GM12878 (cell line): ENCODE data around the gene HMGB4. TPM values are rescaled to one million over a fixed set of nuclear protein-coding genes. Genes with fewer than 3 reads are reported as not detected.

ENCODE experiments used
- ATAC-seq: fragments of 200-7000 bp; cut with Tn5 transposase; 3 replicates; pipeline ENCODE4 v1.9.1; 2020; ENCODE audit warnings: mild to moderate bottlenecking, moderate library complexity
- BruUV-seq: library from RNA; stranded (reverse); fragments of 400-500 nt; replicated peaks from 2 replicates; lab custom pipeline; 2021; lab: Mats Ljungman, UMichigan
- CTCF ChIA-PET: fragments of 300-600 bp; sonication (Branson Sonifier 250); formaldehyde crosslinking; extraction: SDS; loops from one replicate; lab custom pipeline; 2021; ENCODE audit warnings: inconsistent platforms; lab: Yijun Ruan, JAX
- POLR2A ChIA-PET: fragments of 350-600 bp; formaldehyde crosslinking; extraction: SDS; loops from one replicate; lab custom pipeline; 2021; ENCODE audit warnings: inconsistent platforms; lab: Charles Lee
- RAD21 ChIA-PET: fragments of 300-600 bp; sonication (Branson Sonifier 250); formaldehyde crosslinking; loops from one replicate; lab custom pipeline; 2023; ENCODE audit warnings: antibody characterized with exemption; ENCODE audit not compliant: unreplicated experiment; lab: Charles Lee
- SMC1A ChIA-PET: fragments of 300-600 bp; sonication (Branson Sonifier 250); formaldehyde crosslinking; loops from one replicate; lab custom pipeline; 2023; ENCODE audit not compliant: unreplicated experiment, uncharacterized antibody; lab: Charles Lee
- DNase-seq: peaks from one replicate; pipeline ENCODE4 v3.0.0-alpha.2; 2011; ENCODE audit warnings: low read depth, low spot score
- FAIRE-seq: peaks from 3 replicates; lab custom pipeline; 2011; peaks lifted over from hg19 to GRCh38; lab: Jason Lieb, UNC
- H2AFZ ChIP-seq: 2 replicates; pipeline ENCODE4 v1.6.0; 2011; ENCODE audit warnings: low read depth, low read length, control low read depth; ENCODE audit not compliant: control insufficient read depth
- H3K27ac ChIP-seq: 2 replicates; pipeline ENCODE4 v1.5.1; 2011; ENCODE audit warnings: control low read depth; ENCODE audit not compliant: control insufficient read depth, insufficient read depth
- H3K27me3 ChIP-seq, 2 experiments: replicated peaks in 1 of 2; 2 replicates each; pipeline versions ENCODE4 v1.6.0 to v1.6.1; 2011; ENCODE audit warnings: low read length in 1 of 2; ENCODE audit not compliant: control insufficient read depth in 2 of 2, insufficient read depth in 2 of 2
- H3K36me3 ChIP-seq, 2 experiments: 2 replicates each; pipeline ENCODE4 v1.5.1; 2011; ENCODE audit warnings: low read length in 1 of 2; ENCODE audit not compliant: control insufficient read depth in 2 of 2, insufficient read depth in 2 of 2
- H3K4me1 ChIP-seq: 2 replicates; pipeline ENCODE4 v1.6.1; 2011; ENCODE audit warnings: mild to moderate bottlenecking, low read length, moderate library complexity, mixed read lengths; ENCODE audit not compliant: control insufficient read depth, insufficient read depth
- H3K4me2 ChIP-seq: 2 replicates; pipeline ENCODE4 v1.6.0; 2011; ENCODE audit warnings: control low read depth; ENCODE audit not compliant: control insufficient read depth, insufficient read depth
- H3K4me3 ChIP-seq: fragments of 200-600 bp; sonication (generic); 2 replicates; pipeline ENCODE4 v1.5.1; 2016
- H3K79me2 ChIP-seq: 2 replicates; pipeline ENCODE4 v1.6.0; 2011; ENCODE audit warnings: low read length; ENCODE audit not compliant: control insufficient read depth, insufficient read depth
- H3K9ac ChIP-seq: 2 replicates; pipeline ENCODE4 v1.8.0; 2011; ENCODE audit warnings: low read length, control low read depth, mixed read lengths; ENCODE audit not compliant: control insufficient read depth, insufficient read depth
- H3K9me3 ChIP-seq: replicated peaks from 3 replicates; pipeline ENCODE4 v1.5.1; 2011; ENCODE audit warnings: mild to moderate bottlenecking, low read length; ENCODE audit not compliant: control insufficient read depth, insufficient read depth
- H4K20me1 ChIP-seq: 2 replicates; pipeline ENCODE4 v1.6.0; 2011; ENCODE audit not compliant: control insufficient read depth, insufficient read depth
- BRCA1 ChIP-seq: IDR thresholded peaks from 2 replicates; pipeline ENCODE4 v1.6.1; 2011; ENCODE audit warnings: low read depth, low read length, improper control_type of control experiment
- CREM ChIP-seq: IDR thresholded peaks from 2 replicates; pipeline ENCODE4 v1.6.1; 2014; ENCODE audit warnings: antibody characterized with exemption, low read depth
- E2F4 ChIP-seq: IDR thresholded peaks from 2 replicates; pipeline ENCODE4 v1.6.1; 2012; ENCODE audit warnings: low read depth, low read length, improper control_type of control experiment
- ELK1 ChIP-seq: IDR thresholded peaks from 2 replicates; pipeline ENCODE4 v1.6.1; 2012; ENCODE audit warnings: low read depth, low read length, improper control_type of control experiment
- FOXM1 ChIP-seq: IDR thresholded peaks from 2 replicates; pipeline ENCODE4 v1.6.1; 2012; ENCODE audit warnings: low read depth, mild to moderate bottlenecking, inconsistent platforms, low read length, moderate library complexity
- HDGF ChIP-seq: fragments of 450-650 bp; IDR thresholded peaks from 2 replicates; pipeline ENCODE4 v1.6.1; 2016; ENCODE audit warnings: antibody characterized with exemption
- IRF5 ChIP-seq: fragments of 450-650 bp; IDR thresholded peaks from 2 replicates; pipeline ENCODE4 v1.6.1; 2017; ENCODE audit warnings: borderline replicate concordance
- NFXL1 ChIP-seq: fragments of 450-650 bp; IDR thresholded peaks from 2 replicates; pipeline ENCODE4 v1.6.1; 2017; ENCODE audit warnings: antibody characterized with exemption, mild to moderate bottlenecking, borderline replicate concordance
- PAX8 ChIP-seq: fragments of 450-650 bp; IDR thresholded peaks from 2 replicates; pipeline ENCODE4 v1.6.1; 2017; ENCODE audit warnings: mild to moderate bottlenecking, moderate library complexity
- RELB ChIP-seq: fragments of 450-650 bp; IDR thresholded peaks from 2 replicates; pipeline ENCODE4 v1.6.1; 2017; ENCODE audit warnings: low read depth, mild to moderate bottlenecking, moderate library complexity
- SMC3 ChIP-seq: IDR thresholded peaks from 2 replicates; pipeline ENCODE4 v1.6.1; 2011; ENCODE audit warnings: low read length, improper control_type of control experiment, borderline replicate concordance
- USF1 ChIP-seq: IDR thresholded peaks from 2 replicates; pipeline ENCODE4 v1.6.1; 2011; ENCODE audit warnings: borderline replicate concordance, low read depth, mild to moderate bottlenecking, moderate library complexity, mixed read lengths, low read length; ENCODE audit not compliant: insufficient read depth; ENCODE audit errors: extremely low read length
- ZNF622 ChIP-seq: fragments of 450-650 bp; IDR thresholded peaks from 2 replicates; pipeline ENCODE4 v1.6.1; 2017; ENCODE audit warnings: mild to moderate bottlenecking, inconsistent platforms
- WGBS: methylation state at CpG from one replicate; pipeline ENCODE4 v1.1.6; 2016; ENCODE audit warnings: low lambda C conversion rate; ENCODE audit not compliant: insufficient replicate concordance, insufficient coverage; ENCODE audit errors: missing lambda C conversion rate; 5-methylcytosine and 5-hydroxymethylcytosine counted together
- in situ Hi-C: fragments of 300-500 bp; cut with MboI; formaldehyde crosslinking; loops from 9 replicates; pipeline ENCODE4 v1.14.3; 2018; ENCODE audit warnings: mixed read lengths
- intact Hi-C: fragments of 100-400 bp; cut with micrococcal nuclease; formaldehyde crosslinking; loops from one replicate; pipeline ENCODE4 v1.14.2; 2022; ENCODE audit not compliant: unreplicated experiment
- polyA plus RNA-seq, 11 experiments: library from polyadenylated mRNA; depleted of rRNA in 4 of 11; unstranded in 6 of 11; stranded (reverse) in 5 of 11; fragments of >200 nt; fragmentation: Nextera tagmentation in 4 of 11; fragmentation: Illumina TruSeq in 1 of 11; extraction: Ambion mirVana in 4 of 11; extraction: Trizol in 1 of 11; gene quantifications; 1 replicate in 1 of 11; 2 replicates in 10 of 11; pipeline versions ENCODE4 v1.2.1 to v1.2.3, GENCODE V29; 2011 to 2016; ENCODE audit warnings: inconsistent platforms in 2 of 11, missing spikeins in 2 of 11, low read depth in 1 of 11
- total RNA-seq, 4 experiments: library from RNA; depleted of rRNA in 3 of 4; stranded (reverse); fragments of >200 nt in 3 of 4; fragmentation: Illumina TruSeq in 1 of 4; extraction: Trizol in 1 of 4; gene quantifications; 2 replicates each; pipeline versions ENCODE4 v1.2.1 to v1.2.3, GENCODE V29; 2013 to 2021

HMGB4 gene
- total and polyA plus RNA-seq, 10 of the 15 experiments (the other 5 are each of a cell fraction or from before 2014, with no cell fraction given), result not detected

GRCh38 chr1:33905241-33905640 lies 41.4 kb downstream of the HMGB4 start:
- ChIA-PET CTCF (interaction anchor here (0.8 kb wide), 1 partner anchor 9 kb away, joined by 3 read pairs; no protein-coding TSS in a partner anchor), RAD21 (no interaction called here), SMC1A (no interaction called here), POLR2A (no interaction called here)
- DNase-seq (no peak), FAIRE-seq (no peak), ATAC-seq (no peak)
- Histone ChIP-seq H3K27ac (no peak overlapping the region), H2AFZ (no peak overlapping the region), H3K9ac (no peak overlapping the region), H3K4me1 (no peaks in the 10 kb centered on the region; the same call in 1 of the 2 replicates), H4K20me1 (no peaks in the 10 kb centered on the region), H3K4me3 (no peak overlapping the region), H3K27me3 (no peaks in the 10 kb centered on the region), H3K4me2 (no peak overlapping the region), H3K79me2 (no peaks in the 10 kb centered on the region), H3K9me3 (no peaks in the 10 kb centered on the region; the same call in 2 of the 3 replicates), H3K36me3 (no peaks in the 10 kb centered on the region)
- 19% methylated on average over 3 of the region's 3 CpGs for WGBS
- intact Hi-C loops, result no loop called here
- in situ Hi-C loops, result no loop called here
- no peak for TF ChIP-seq BRCA1
- no peak for TF ChIP-seq HDGF
- no peak for TF ChIP-seq FOXM1
- TF ChIP-seq E2F4, result no peak
- no peak for TF ChIP-seq IRF5
- BruUV-seq, result no TSS peak

- FAIRE-seq, result no peak
- TF ChIP-seq SMC3 (no peak), USF1 (no peak), ELK1 (no peak), RELB (no peak), NFXL1 (no peak), ZNF622 (no peak), CREM (no peak), PAX8 (no peak)
Measured at GRCh38 chr1:33906156-33906555, 42.3 kb downstream of the HMGB4 start.

More at GRCh38 chr1:33906156-33906555, 42.3 kb downstream of the HMGB4 start:
- Histone ChIP-seq H3K4me2 (no peak overlapping the region), H4K20me1 (no peaks in the 10 kb centered on the region), H3K27me3 (no peaks in the 10 kb centered on the region), H3K9ac (no peak overlapping the region), H3K36me3 (no peaks in the 10 kb centered on the region), H2AFZ (no peak overlapping the region), H3K4me1 (no peaks in the 10 kb centered on the region; the same call in 1 of the 2 replicates), H3K79me2 (no peaks in the 10 kb centered on the region), H3K9me3 (no peaks in the 10 kb centered on the region; the same call in 2 of the 3 replicates), H3K4me3 (no peak overlapping the region), H3K27ac (no peak overlapping the region)
- in situ Hi-C loops (no loop called here), intact Hi-C loops (no loop called here)
- 0% methylated on average over 1 of the region's 1 CpG for WGBS
- ChIA-PET RAD21 (no interaction called here), CTCF (no interaction called here), SMC1A (no interaction called here), POLR2A (no interaction called here)
- no peak for ATAC-seq
- BruUV-seq, result no TSS peak
- DNase-seq, result no peak
